GM12878 (cell line): ENCODE results near the gene TADA2A. TPM values are rescaled to one million over a fixed set of nuclear protein-coding genes. Genes with fewer than 3 reads are reported as not detected.
A peak's percentile ranks its signal among the peaks of the same experiment; 100 is the strongest.

Source experiments
- ATF2 ChIP-seq: IDR thresholded peaks from 2 replicates; pipeline ENCODE4 v1.6.1; 2012; ENCODE audit warnings: low read length, inconsistent platforms
- BCL11A ChIP-seq: IDR thresholded peaks from 2 replicates; pipeline ENCODE4 v1.6.1; 2011; ENCODE audit warnings: low read depth, low read length
- BHLHE40 ChIP-seq, 2 experiments: fragments of 450-650 bp in 1 of 2; IDR thresholded peaks; 2 replicates each; pipeline ENCODE4 v1.6.1; 2011 to 2017; ENCODE audit warnings: low read depth in 2 of 2, borderline replicate concordance in 1 of 2, improper control_type of control experiment in 1 of 2, low read length in 1 of 2, mild to moderate bottlenecking in 1 of 2
- DPF2 ChIP-seq: fragments of 450-650 bp; IDR thresholded peaks from 2 replicates; pipeline ENCODE4 v1.6.1; 2017; ENCODE audit warnings: mild to moderate bottlenecking
- IRF4 ChIP-seq: IDR thresholded peaks from 2 replicates; pipeline ENCODE4 v1.6.1; 2011; ENCODE audit warnings: low read depth, low read length
- JUNB ChIP-seq: IDR thresholded peaks from 2 replicates; pipeline ENCODE4 v1.6.1; 2016; ENCODE audit warnings: antibody characterized with exemption, mild to moderate bottlenecking
- NBN ChIP-seq: fragments of 450-650 bp; IDR thresholded peaks from 2 replicates; pipeline ENCODE4 v1.6.1; 2016
- NFIC ChIP-seq: IDR thresholded peaks from 2 replicates; pipeline ENCODE4 v1.6.1; 2012; ENCODE audit warnings: low read depth, mild to moderate bottlenecking, inconsistent platforms, low read length, moderate library complexity
- NR2C2 ChIP-seq: IDR thresholded peaks from 2 replicates; pipeline ENCODE4 v1.6.1; 2011; ENCODE audit warnings: borderline replicate concordance, low read depth; ENCODE audit not compliant: control insufficient read depth, insufficient read length
- PBX3 ChIP-seq: IDR thresholded peaks from 2 replicates; pipeline ENCODE4 v1.6.1; 2011; ENCODE audit warnings: mild to moderate bottlenecking, low read depth, low read length, moderate library complexity; ENCODE audit not compliant: insufficient replicate concordance
- PKNOX1 ChIP-seq: fragments of 450-650 bp; IDR thresholded peaks from 2 replicates; pipeline ENCODE4 v1.6.1; 2016; ENCODE audit warnings: mild to moderate bottlenecking
- POLR2A ChIP-seq: IDR thresholded peaks from 2 replicates; pipeline ENCODE4 v1.6.1; 2011; ENCODE audit warnings: low read depth, mild to moderate bottlenecking, low read length
- POU2F2 ChIP-seq: IDR thresholded peaks from 3 replicates; pipeline ENCODE4 v1.6.1; 2011; ENCODE audit warnings: low read depth, mild to moderate bottlenecking, low read length, borderline replicate concordance
- RAD21 ChIP-seq: IDR thresholded peaks from 2 replicates; pipeline ENCODE4 v1.6.1; 2011; ENCODE audit warnings: mild to moderate bottlenecking, low read depth, low read length, moderate library complexity; ENCODE audit not compliant: insufficient read depth
- RAD51 ChIP-seq: fragments of 450-650 bp; IDR thresholded peaks from 2 replicates; pipeline ENCODE4 v1.6.1; 2016; ENCODE audit warnings: moderate library complexity, mild to moderate bottlenecking, inconsistent platforms
- RB1 ChIP-seq: fragments of 450-650 bp; formaldehyde crosslinking; IDR thresholded peaks from 2 replicates; pipeline ENCODE4 v1.6.1; 2017; ENCODE audit warnings: mild to moderate bottlenecking, borderline replicate concordance
- SREBF1 ChIP-seq: IDR thresholded peaks from 2 replicates; pipeline ENCODE4 v1.6.1; 2012; ENCODE audit warnings: mild to moderate bottlenecking, low read length
- TARDBP ChIP-seq: IDR thresholded peaks from 2 replicates; pipeline ENCODE4 v1.6.1; 2016; ENCODE audit warnings: borderline replicate concordance
- polyA plus RNA-seq, 11 experiments: library from polyadenylated mRNA; depleted of rRNA in 4 of 11; unstranded in 6 of 11; stranded (reverse) in 5 of 11; fragments of >200 nt; fragmentation: Nextera tagmentation in 4 of 11; fragmentation: Illumina TruSeq in 1 of 11; extraction: Ambion mirVana in 4 of 11; extraction: Trizol in 1 of 11; gene quantifications; 1 replicate in 1 of 11; 2 replicates in 10 of 11; pipeline versions ENCODE4 v1.2.1 to v1.2.3, GENCODE V29; 2011 to 2016; ENCODE audit warnings: inconsistent platforms in 2 of 11, missing spikeins in 2 of 11, low read depth in 1 of 11
- total RNA-seq, 4 experiments: library from RNA; depleted of rRNA in 3 of 4; stranded (reverse); fragments of >200 nt in 3 of 4; fragmentation: Illumina TruSeq in 1 of 4; extraction: Trizol in 1 of 4; gene quantifications; 2 replicates each; pipeline versions ENCODE4 v1.2.1 to v1.2.3, GENCODE V29; 2013 to 2021
- TF ChIP-seq, protein P1 (sequence below): IDR thresholded peaks from 2 replicates; pipeline ENCODE4 v1.6.1; 2012; ENCODE audit warnings: low read depth, low read length, improper control_type of control experiment
- TF ChIP-seq, protein P2 (sequence below), 3 experiments: IDR thresholded peaks in 2 of 3; conservative IDR thresholded peaks in 1 of 3; 2 replicates each; pipeline ENCODE4 v1.5.1; 2011; ENCODE audit warnings: low read depth in 3 of 3, low read length in 3 of 3, mild to moderate bottlenecking in 3 of 3, control low read depth in 2 of 3, moderate library complexity in 2 of 3, inconsistent platforms in 1 of 3, mixed read lengths in 1 of 3; ENCODE audit not compliant: control insufficient read depth in 2 of 3, insufficient read depth in 1 of 3; ENCODE audit errors: extremely low read depth in 1 of 3
- TF ChIP-seq, protein P3 (sequence below): IDR thresholded peaks from 2 replicates; pipeline ENCODE4 v1.6.1; 2012; ENCODE audit warnings: low read depth, low read length, improper control_type of control experiment

Gene TADA2A
- total and polyA plus RNA-seq, 10 of the 15 experiments (the other 5 are each of a cell fraction or from before 2014, with no cell fraction given), result 19.6 to 43.8 (median 34.1) TPM

- TF ChIP-seq PBX3 (no peak), RAD51 (0 out of 2 replicates have a peak, but pooled peaks have one; percentile 39), IRF4 (no peak; the same call in 1 of the 2 replicates), BCL11A (no peak), NBN (peak; percentile 58; the same call in 1 of the 2 replicates), POLR2A (no peak), RAD21 (peak; percentile 100), NR2C2 (no peak), PKNOX1 (peak; percentile 11; the same call in 1 of the 2 replicates), JUNB (no peak), SREBF1 (no peak), RB1 (peak; percentile 45; the same call in 1 of the 2 replicates), NFIC (no peak), DPF2 (no peak), POU2F2 (no peak), ATF2 (no peak), BHLHE40 (IDR thresholded peaks at IDR 0.05; ENCODE audit: borderline replicate concordance in 1 of 2, low read depth in 2 of 2, low read length in 1 of 2) (peak in 1 of 2 experiments; percentile 27; a peak in 1 of 4 replicates), TARDBP (no peak)
- TF ChIP-seq, protein P1, sequence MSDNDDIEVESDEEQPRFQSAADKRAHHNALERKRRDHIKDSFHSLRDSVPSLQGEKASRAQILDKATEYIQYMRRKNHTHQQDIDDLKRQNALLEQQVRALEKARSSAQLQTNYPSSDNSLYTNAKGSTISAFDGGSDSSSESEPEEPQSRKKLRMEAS, result no peak
- TF ChIP-seq, protein P2, sequence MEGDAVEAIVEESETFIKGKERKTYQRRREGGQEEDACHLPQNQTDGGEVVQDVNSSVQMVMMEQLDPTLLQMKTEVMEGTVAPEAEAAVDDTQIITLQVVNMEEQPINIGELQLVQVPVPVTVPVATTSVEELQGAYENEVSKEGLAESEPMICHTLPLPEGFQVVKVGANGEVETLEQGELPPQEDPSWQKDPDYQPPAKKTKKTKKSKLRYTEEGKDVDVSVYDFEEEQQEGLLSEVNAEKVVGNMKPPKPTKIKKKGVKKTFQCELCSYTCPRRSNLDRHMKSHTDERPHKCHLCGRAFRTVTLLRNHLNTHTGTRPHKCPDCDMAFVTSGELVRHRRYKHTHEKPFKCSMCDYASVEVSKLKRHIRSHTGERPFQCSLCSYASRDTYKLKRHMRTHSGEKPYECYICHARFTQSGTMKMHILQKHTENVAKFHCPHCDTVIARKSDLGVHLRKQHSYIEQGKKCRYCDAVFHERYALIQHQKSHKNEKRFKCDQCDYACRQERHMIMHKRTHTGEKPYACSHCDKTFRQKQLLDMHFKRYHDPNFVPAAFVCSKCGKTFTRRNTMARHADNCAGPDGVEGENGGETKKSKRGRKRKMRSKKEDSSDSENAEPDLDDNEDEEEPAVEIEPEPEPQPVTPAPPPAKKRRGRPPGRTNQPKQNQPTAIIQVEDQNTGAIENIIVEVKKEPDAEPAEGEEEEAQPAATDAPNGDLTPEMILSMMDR (IDR thresholded peaks at IDR 0.05 in 2 of 3, conservative IDR thresholded peaks at IDR 0.05 in 1 of 3; ENCODE audit: control insufficient read depth in 2 of 3, extremely low read depth in 1 of 3, insufficient read depth in 1 of 3, low read depth in 3 of 3, low read length in 3 of 3), result peak; percentile 99 to 100 (median 100); a peak in 5 of 6 replicates
- TF ChIP-seq, protein P3, sequence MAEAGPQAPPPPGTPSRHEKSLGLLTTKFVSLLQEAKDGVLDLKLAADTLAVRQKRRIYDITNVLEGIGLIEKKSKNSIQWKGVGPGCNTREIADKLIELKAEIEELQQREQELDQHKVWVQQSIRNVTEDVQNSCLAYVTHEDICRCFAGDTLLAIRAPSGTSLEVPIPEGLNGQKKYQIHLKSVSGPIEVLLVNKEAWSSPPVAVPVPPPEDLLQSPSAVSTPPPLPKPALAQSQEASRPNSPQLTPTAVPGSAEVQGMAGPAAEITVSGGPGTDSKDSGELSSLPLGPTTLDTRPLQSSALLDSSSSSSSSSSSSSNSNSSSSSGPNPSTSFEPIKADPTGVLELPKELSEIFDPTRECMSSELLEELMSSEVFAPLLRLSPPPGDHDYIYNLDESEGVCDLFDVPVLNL, result no peak
Observed at GRCh38 chr17:37373530-37374159, 33.0 kb upstream of the TADA2A start (continued).
